NCI-H446 treated with DMSO at 0.1 percent for 48 hours (cell line): ENCODE results near the gene LMO4.

Experiments
- DNase-seq: peaks from one replicate; lab custom pipeline; 2025; lab: John Stamatoyannopoulos, UW

LMO4 gene

GRCh38 chr1:87328272-87329050 is at the start of gene LMO4:
LMO4 (plus strand) TSS chr1:87328880; CDS start chr1:87332016, 3,136 bp downstream.
- peak; percentile 98 for DNase-seq

GRCh38 chr1:87279536-87279875 is 49.2 kb upstream of the LMO4 start:
- DNase-seq, result no peak

- peak; percentile 35 for DNase-seq
Measured at GRCh38 chr1:87279966-87280535, 48.6 kb upstream of the LMO4 start.

GRCh38 chr1:87284456-87285240 is 44.0 kb upstream of the LMO4 start:
- DNase-seq, result no peak

- no peak for DNase-seq
Measured at GRCh38 chr1:87291107-87291506, 37.6 kb upstream of the LMO4 start.

GRCh38 chr1:87292684-87293493 is 35.8 kb upstream of the LMO4 start:
- peak; percentile 46 for DNase-seq

GRCh38 chr1:87294633-87295032 is 34.0 kb upstream of the LMO4 start:
- no peak for DNase-seq

GRCh38 chr1:87295445-87296110 is 33.1 kb upstream of the LMO4 start:
- DNase-seq, result no peak

GRCh38 chr1:87296206-87296605 is 32.5 kb upstream of the LMO4 start:
- no peak for DNase-seq

GRCh38 chr1:87299661-87300060 is 29.0 kb upstream of the LMO4 start:
- DNase-seq, result no peak

- DNase-seq, result no peak
Measured at GRCh38 chr1:87300628-87301027, 28.1 kb upstream of the LMO4 start.

- no peak for DNase-seq
Measured at GRCh38 chr1:87305151-87305550, 23.5 kb upstream of the LMO4 start.

- no peak for DNase-seq
Measured at GRCh38 chr1:87305762-87306161, 22.9 kb upstream of the LMO4 start.

- no peak for DNase-seq
Measured at GRCh38 chr1:87307306-87307705, 21.4 kb upstream of the LMO4 start.

- DNase-seq, result no peak
Measured at GRCh38 chr1:87307931-87308330, 20.7 kb upstream of the LMO4 start.

GRCh38 chr1:87314091-87314490 is 14.6 kb upstream of the LMO4 start:
- DNase-seq, result no peak

- DNase-seq, result no peak
Measured at GRCh38 chr1:87318056-87318650, 10.5 kb upstream of the LMO4 start.

- DNase-seq, result no peak
Measured at GRCh38 chr1:87318806-87319205, 9.9 kb upstream of the LMO4 start.

- DNase-seq, result peak; percentile 64
Measured at GRCh38 chr1:87325982-87326738, 2.5 kb upstream of the LMO4 start.
